ENCODE results near the gene CNTN5.

CNTN5 gene

GRCh38 chr11:99366546-99366945 lies 345.8 kb downstream of the CNTN5 start:
- Histone ChIP-seq H3K4me3 (ENCODE audit: low read depth, low read length) (no peak overlapping the region), H3K4me1 (ENCODE audit: control insufficient read depth, insufficient read depth, low read length) (no peaks in the 10 kb centered on the region), H3K36me3 (ENCODE audit: control insufficient read depth in 2 of 2, insufficient read depth in 1 of 2, low read length in 2 of 2) (no peaks in the 10 kb centered on the region), H3K27ac (ENCODE audit: extremely low read depth, low read depth, low read length) (no peak overlapping the region), H3K9me3 (ENCODE audit: control insufficient read depth, insufficient read depth, low read depth, low read length) (no peaks in the 10 kb centered on the region)
- CTCF ChIA-PET, result no interaction called here
- TF ChIP-seq ZNF510 (tag by site-specific recombination; IDR thresholded peaks at IDR 0.05; ENCODE audit: insufficient replicate concordance) (no peak), ZNF560 (tag by site-specific recombination; IDR thresholded peaks at IDR 0.05; ENCODE audit: borderline replicate concordance) (no peak), ZNF354C (tag by site-specific recombination; IDR thresholded peaks at IDR 0.05; ENCODE audit: borderline replicate concordance, low read depth) (no peak), OSR2 (tag by site-specific recombination; IDR thresholded peaks at IDR 0.05) (no peak), ZNF707 (tag by site-specific recombination; IDR thresholded peaks at IDR 0.05) (no peak), ZIC2 (tag by site-specific recombination; IDR thresholded peaks at IDR 0.05) (no peak), PRDM2 (tag by site-specific recombination; IDR thresholded peaks at IDR 0.05; ENCODE audit: borderline replicate concordance) (no peak), ZNF621 (tag by site-specific recombination; IDR thresholded peaks at IDR 0.05) (no peak)
- TF ChIP-seq, protein P1, sequence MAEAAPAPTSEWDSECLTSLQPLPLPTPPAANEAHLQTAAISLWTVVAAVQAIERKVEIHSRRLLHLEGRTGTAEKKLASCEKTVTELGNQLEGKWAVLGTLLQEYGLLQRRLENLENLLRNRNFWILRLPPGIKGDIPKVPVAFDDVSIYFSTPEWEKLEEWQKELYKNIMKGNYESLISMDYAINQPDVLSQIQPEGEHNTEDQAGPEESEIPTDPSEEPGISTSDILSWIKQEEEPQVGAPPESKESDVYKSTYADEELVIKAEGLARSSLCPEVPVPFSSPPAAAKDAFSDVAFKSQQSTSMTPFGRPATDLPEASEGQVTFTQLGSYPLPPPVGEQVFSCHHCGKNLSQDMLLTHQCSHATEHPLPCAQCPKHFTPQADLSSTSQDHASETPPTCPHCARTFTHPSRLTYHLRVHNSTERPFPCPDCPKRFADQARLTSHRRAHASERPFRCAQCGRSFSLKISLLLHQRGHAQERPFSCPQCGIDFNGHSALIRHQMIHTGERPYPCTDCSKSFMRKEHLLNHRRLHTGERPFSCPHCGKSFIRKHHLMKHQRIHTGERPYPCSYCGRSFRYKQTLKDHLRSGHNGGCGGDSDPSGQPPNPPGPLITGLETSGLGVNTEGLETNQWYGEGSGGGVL (tag by site-specific recombination; IDR thresholded peaks at IDR 0.05), result no peak
- TF ChIP-seq, protein P2, sequence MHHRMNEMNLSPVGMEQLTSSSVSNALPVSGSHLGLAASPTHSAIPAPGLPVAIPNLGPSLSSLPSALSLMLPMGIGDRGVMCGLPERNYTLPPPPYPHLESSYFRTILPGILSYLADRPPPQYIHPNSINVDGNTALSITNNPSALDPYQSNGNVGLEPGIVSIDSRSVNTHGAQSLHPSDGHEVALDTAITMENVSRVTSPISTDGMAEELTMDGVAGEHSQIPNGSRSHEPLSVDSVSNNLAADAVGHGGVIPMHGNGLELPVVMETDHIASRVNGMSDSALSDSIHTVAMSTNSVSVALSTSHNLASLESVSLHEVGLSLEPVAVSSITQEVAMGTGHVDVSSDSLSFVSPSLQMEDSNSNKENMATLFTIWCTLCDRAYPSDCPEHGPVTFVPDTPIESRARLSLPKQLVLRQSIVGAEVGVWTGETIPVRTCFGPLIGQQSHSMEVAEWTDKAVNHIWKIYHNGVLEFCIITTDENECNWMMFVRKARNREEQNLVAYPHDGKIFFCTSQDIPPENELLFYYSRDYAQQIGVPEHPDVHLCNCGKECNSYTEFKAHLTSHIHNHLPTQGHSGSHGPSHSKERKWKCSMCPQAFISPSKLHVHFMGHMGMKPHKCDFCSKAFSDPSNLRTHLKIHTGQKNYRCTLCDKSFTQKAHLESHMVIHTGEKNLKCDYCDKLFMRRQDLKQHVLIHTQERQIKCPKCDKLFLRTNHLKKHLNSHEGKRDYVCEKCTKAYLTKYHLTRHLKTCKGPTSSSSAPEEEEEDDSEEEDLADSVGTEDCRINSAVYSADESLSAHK (tag by site-specific recombination; IDR thresholded peaks at IDR 0.05), result no peak
- POLR2A ChIA-PET, result no interaction called here

GRCh38 chr11:99368583-99368982 lies 347.8 kb downstream of the CNTN5 start:
- ChIA-PET CTCF (no interaction called here), POLR2A (no interaction called here)
- no peak overlapping the region for H3K4me3 ChIP-seq (ENCODE audit: low read depth, low read length)
- H3K9me3 ChIP-seq (ENCODE audit: control insufficient read depth, insufficient read depth, low read depth, low read length), result no peaks in the 10 kb centered on the region
- no peaks in the 10 kb centered on the region for H3K4me1 ChIP-seq (ENCODE audit: control insufficient read depth, insufficient read depth, low read length)
- no peak overlapping the region for H3K27ac ChIP-seq (ENCODE audit: extremely low read depth, low read depth, low read length)
- no peaks in the 10 kb centered on the region for H3K36me3 ChIP-seq (ENCODE audit: control insufficient read depth in 2 of 2, insufficient read depth in 1 of 2, low read length in 2 of 2)
- TF ChIP-seq ZNF530 (tag by site-specific recombination; IDR thresholded peaks at IDR 0.05; ENCODE audit: low read depth), result no peak
- TF ChIP-seq ZNF350 (tag by site-specific recombination; IDR thresholded peaks at IDR 0.05), result no peak
- no peak for TF ChIP-seq ZNF529 (tag by site-specific recombination; IDR thresholded peaks at IDR 0.05; ENCODE audit: insufficient replicate concordance)
- no peak for TF ChIP-seq ZNF354C (tag by site-specific recombination; IDR thresholded peaks at IDR 0.05; ENCODE audit: borderline replicate concordance, low read depth)
- TF ChIP-seq, protein P3, sequence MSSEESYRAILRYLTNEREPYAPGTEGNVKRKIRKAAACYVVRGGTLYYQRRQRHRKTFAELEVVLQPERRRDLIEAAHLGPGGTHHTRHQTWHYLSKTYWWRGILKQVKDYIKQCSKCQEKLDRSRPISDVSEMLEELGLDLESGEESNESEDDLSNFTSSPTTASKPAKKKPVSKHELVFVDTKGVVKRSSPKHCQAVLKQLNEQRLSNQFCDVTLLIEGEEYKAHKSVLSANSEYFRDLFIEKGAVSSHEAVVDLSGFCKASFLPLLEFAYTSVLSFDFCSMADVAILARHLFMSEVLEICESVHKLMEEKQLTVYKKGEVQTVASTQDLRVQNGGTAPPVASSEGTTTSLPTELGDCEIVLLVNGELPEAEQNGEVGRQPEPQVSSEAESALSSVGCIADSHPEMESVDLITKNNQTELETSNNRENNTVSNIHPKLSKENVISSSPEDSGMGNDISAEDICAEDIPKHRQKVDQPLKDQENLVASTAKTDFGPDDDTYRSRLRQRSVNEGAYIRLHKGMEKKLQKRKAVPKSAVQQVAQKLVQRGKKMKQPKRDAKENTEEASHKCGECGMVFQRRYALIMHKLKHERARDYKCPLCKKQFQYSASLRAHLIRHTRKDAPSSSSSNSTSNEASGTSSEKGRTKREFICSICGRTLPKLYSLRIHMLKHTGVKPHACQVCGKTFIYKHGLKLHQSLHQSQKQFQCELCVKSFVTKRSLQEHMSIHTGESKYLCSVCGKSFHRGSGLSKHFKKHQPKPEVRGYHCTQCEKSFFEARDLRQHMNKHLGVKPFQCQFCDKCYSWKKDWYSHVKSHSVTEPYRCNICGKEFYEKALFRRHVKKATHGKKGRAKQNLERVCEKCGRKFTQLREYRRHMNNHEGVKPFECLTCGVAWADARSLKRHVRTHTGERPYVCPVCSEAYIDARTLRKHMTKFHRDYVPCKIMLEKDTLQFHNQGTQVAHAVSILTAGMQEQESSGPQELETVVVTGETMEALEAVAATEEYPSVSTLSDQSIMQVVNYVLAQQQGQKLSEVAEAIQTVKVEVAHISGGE (tag by site-specific recombination; conservative IDR thresholded peaks at IDR 0.05; ENCODE audit: low read depth), result no peak
- no peak for TF ChIP-seq ZNF404 (tag by site-specific recombination; IDR thresholded peaks at IDR 0.05)
- no peak for TF ChIP-seq ZNF114 (tag by site-specific recombination; IDR thresholded peaks at IDR 0.05)
- TF ChIP-seq, protein P4, sequence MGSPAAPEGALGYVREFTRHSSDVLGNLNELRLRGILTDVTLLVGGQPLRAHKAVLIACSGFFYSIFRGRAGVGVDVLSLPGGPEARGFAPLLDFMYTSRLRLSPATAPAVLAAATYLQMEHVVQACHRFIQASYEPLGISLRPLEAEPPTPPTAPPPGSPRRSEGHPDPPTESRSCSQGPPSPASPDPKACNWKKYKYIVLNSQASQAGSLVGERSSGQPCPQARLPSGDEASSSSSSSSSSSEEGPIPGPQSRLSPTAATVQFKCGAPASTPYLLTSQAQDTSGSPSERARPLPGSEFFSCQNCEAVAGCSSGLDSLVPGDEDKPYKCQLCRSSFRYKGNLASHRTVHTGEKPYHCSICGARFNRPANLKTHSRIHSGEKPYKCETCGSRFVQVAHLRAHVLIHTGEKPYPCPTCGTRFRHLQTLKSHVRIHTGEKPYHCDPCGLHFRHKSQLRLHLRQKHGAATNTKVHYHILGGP (tag by site-specific recombination; IDR thresholded peaks at IDR 0.05), result no peak

All from HEK293 (cell line).